GM19328 (cell line): Measurements from ENCODE around the gene EHBP1.

Experiments
- ATAC-seq: cut with Tn5 transposase; IDR thresholded peaks from one replicate; pipeline ENCODE4 v1.9.1; 2021; ENCODE audit warnings: mild to moderate bottlenecking, moderate library complexity; ENCODE audit not compliant: unreplicated experiment

The EHBP1 gene

DNA sequence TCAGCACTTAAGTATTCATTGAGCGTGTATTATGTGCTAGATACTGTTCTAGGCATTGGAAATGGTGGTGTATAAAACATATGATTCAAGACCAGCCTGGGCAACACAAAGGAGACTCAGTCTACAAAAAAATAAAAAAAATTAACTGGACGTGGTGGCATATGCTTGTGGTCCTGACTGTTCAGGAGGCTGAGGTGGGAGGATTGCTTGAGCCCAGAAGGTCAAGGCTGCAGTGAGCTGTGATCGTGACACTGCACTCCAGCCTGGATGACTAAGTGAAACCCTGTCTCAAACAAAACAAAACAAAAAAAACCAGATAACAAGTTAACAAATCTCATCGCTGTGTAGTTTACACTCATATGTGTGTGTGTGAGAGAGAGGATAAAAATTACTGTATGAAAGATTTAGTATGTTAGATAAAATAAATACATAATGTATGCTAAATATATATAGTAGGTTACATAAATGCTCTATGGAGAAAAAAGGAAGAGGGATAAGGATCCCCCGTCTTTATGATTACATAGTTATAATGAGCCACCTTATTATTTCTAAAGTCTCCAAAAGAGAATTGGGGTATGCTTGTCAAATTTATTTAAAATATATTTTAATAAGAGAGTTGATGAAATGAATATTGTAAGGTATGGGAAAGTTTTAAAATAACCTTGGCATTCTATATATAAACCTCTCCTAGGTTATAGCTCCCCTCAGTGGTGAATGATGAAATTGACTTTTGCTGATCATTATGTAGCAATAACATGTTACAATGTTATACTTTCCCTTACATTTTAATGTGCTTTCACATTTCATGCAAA lies 69.2 kb downstream of the EHBP1 start:
- no peak for ATAC-seq

DNA sequence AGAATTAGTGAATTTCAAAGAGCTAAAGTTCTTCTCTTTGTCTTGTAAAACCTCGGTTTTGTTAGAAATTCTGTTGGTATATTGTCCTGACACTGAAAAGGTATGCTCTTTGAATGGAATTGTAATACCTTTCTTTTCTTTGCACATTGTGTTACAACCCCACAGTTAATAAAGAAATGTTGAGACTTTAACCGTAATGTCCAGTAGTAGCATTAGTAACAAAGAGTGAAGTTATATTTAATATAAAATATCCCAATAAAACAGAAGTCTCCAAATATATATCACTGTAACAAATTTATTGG lies 69.8 kb downstream of the EHBP1 start:
- no peak for ATAC-seq

DNA sequence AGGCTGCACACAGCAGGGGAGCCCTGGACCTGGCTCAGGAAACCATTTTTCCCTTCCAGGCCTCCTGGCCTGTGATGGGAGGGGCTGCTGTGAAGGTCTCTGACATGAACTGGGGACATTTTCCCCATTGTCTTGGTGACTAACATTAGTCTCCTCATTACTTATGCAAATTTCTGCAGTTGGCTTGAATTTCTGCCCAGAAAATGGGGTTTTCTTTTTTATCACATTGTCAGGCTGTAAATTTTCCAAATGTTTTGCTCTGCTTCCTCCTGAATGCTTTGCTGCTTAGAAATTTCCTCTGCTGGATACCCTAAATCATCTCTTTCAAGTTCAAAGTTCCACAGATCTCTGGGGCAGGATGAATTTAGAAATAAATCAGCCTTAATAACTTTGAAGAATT lies 78.2 kb downstream of the EHBP1 start:
- ATAC-seq, result no peak

DNA sequence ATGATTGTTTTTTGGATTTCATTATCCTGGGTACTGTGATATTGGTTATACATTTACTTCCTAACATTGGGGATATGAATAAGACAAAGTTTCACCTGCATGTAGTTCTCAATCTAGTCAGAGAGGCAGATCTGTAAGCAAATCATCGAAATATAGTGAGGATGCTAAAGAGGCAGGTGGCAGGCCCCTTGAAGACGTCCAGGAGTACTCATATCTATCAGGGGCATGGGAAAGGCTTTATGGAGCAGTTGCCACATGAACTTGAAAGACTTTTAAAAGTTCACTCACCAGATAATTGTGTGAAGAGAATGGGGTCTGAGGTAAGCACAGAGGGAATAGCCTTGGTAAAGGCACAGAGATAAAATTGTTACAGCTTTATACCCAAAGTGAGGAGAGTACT lies 78.8 kb downstream of the EHBP1 start:
- ATAC-seq, result no peak

DNA sequence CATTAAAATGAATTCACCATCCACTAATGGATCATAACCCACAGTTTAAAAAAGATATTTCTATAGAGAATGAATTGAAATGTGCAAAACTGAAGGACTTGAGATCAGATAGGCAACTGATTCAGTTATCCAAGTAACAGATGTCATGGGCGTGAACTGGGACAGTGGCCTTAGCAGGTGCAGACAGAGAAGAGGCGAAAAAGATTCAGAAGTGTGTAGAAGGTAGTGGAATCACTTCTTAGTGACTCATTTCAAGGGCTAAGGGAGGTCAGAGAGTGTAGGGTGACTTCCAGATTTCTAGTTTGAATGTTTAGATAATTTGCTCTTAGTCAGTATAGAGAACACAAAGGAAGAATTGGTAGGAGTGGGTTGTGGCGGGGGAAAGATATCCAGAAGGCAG lies 79.7 kb downstream of the EHBP1 start:
- ATAC-seq, result no peak

DNA sequence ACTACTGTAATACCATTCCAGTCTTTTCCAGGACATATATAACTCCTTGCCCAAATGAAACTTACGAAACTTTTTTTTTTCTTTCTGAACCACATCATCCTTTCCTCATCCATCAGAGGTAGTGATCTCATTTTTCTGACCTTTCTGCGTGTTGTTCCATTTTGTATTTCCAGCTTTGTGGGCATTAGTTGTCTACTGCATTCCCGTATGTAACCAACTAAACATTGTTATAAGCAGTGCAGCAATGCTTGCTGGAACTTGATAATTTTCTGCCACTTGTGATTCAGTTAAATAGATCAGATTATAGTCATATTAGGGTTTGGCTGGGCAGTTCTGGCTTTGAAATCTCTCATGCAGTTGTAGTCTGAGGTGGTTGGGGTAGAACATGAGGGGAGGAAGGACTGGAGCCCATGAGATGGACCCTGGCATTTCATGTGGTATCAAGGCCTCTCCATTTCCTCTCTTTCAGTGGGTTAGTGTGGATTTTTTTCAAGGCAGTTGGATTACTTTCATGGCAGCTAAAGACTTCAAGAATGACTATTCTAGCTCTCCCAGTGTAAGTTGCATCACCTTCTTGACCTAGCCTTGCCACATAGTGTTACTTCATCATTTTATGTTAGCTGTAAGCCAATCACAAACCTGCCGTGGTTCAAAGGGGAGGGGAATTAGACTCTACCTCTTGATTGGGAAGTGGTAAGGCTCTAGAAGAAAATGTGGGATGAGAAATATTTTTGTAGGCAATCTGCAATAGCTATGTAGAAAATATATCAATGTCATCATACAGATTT lies 80.5 kb downstream of the EHBP1 start:
- no peak for ATAC-seq

DNA sequence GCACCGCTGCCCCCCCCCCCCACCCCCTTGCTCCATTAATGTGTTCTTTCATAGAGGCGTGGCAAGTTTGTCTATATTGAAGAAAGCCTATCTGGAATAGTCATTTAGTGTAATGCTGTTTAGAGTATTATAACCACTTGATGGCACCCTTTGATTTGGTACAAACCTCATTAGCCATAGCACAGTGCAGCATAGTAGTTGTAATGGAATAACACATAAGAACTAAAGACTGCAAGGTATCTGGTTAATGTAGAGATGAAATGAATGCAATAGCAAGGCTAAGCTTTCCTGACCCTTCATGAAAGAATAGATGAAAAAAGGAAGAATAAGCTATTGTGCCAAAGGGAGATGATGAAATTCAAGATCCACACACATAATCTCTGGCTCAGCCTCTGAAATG lies 81.9 kb downstream of the EHBP1 start:
- no peak for ATAC-seq

DNA sequence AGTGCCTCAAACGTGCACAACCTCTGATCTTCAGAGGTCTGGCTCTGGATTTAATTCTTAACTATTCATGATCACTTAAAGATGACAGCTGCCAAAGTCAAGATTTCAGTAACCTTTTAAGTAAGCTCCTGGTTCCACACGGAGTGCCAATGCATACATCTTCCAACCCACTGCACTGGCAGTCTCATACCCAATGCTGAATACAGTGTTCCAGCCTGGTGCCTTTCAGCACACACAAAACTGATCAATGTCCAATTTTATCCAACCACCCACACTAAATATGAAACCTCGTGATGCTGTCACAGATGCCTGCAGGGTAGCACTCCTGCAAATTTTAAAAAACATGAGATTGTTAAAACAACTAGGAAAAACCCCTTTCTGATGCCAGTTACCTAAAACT lies 84.0 kb downstream of the EHBP1 start:
- ATAC-seq, result no peak

DNA sequence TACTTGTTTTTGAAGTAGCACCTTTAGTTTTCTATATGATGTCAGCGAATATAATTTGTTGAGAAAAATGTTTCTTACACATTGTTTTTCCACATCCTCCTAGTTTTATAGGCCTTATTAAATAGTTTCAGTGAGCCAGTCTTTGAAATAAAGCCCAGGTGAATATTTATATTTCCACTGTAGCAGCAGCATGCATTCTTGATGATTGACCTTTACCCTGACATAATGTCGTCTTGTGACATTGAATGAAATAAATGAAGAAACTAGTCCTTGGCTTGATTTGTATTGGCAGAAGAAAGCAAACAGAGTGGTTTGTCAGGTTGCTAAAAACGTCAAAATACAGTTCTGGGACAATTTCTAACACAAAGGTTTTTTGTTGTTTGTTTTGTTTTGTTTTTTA lies 84.4 kb downstream of the EHBP1 start:
- ATAC-seq, result no peak

DNA sequence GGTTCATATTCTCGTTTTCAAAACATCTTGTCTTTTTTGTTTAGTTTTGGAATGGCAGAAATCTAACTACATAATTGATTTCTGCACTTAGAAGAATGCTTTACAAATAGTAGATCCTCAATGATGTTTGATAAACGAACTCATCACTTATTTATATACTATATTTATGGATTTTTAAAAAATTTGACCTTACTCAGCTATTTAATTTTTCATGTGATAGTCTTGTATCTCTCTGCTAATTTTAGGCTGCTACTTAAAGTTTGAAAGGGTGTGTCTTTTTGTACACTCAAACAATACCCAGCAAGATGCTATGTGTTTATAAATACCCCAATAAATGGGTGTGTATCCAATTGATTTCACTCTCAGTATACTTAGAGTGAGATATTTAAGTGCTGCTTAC lies 86.9 kb downstream of the EHBP1 start:
- no peak for ATAC-seq

DNA sequence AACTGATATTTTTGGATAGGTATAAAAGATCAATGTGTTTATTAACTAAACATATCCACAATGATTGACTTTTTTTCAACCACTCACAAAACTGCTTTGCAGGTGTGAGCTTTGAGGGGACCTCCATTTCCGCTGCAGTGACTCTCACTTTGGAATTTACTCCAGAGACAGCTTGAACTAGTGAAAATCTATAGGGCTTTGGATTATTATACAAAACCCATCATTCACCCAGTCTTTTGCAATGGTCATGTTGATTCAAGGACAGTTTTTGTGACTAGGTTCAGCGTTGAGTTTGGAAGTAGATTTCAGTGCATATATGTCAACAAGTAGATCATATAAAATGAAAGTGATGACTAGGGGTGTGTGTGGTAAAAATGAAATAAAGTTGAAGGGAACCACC lies 87.7 kb downstream of the EHBP1 start:
- ATAC-seq, result no peak

DNA sequence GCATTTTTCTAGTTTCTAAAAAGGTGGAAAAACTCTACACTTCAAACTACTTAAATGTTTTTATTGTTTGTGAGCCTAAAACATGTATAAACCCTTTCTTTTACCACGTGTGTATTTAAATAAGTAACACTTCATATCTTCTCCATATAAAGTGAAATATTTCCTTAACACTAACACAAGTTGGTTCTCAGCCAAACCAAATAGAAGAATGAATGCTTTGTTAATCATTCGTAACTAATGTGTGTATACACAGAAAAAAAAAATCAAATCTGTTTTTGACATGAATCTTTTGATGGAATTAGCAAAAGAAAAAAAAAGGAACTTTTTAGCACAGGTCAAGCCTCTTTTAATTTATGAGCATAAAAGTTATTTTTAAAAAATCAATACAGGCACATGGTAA lies 89.3 kb downstream of the EHBP1 start:
- ATAC-seq, result no peak

DNA sequence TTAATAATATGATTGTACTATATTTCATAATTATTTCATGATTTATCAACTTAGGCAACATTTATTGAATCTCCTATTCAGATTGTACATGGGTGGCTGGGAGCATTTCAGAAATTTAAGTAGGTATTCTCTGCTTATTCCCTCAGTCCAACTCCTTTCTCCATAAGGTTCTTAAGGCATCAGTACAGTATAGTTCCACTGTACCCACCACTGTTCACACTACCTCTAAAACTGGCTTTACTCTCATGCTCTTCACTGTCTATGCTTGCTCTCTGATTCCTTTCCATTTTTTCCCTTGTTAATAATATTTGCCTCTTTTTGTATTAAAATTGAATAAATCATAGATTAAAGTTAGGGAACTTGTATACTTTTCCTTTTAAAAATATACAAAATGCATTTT lies 89.8 kb downstream of the EHBP1 start:
- no peak for ATAC-seq

DNA sequence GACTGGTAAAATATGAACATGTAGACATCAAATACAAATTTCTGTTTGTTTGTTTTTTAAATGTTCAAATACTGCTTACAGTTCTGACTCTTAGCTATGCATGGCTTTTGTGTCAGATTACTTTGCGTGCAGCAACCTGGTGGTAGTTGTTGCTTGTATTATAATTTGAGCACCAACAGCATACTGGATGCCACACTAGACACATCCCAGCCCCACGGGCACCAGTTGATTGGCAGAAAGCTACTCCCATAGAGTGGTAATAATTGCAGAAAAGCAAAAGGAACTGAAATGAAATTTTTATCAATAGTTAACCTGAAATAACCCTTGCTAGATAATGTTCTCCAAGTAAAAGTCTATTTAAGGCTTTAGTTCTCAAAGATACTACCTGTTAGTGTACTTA lies 91.6 kb downstream of the EHBP1 start:
- ATAC-seq, result no peak

DNA sequence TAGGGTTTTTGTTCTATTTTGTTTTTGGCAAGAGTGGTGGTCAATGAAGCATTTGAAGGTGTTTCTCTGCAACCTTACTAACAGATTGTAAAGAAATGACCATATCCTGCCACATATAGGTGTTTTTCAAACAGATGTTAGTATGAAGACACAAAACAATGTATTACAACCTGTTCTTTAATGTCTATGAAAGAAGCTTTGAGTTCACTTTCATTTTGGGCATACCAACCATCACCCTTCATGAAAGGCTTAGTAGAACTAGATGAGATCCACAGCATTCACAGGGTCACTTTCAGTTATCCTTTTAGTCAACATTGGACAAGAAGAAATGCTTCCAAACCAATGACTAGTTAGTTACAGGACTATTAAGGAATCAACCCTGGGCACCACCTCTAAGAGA lies 95.1 kb downstream of the EHBP1 start:
- ATAC-seq, result no peak

DNA sequence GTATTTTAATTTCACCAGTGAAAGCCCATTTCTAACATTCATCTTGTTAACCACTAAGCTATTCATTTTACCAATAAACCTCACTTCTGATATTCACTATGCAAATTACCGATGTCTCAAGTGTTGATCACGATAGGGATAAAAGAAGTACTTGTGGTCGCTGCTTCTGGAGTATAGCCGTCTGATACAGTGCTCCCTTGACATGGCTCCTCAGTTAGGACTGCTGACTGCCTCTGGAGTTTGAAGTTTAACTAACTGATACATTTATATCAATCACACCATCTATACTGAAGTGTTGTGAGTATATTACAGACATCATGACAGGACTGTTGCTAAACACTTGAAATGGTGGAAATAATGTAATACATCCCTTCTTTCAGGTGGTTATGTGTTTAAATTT lies 95.6 kb downstream of the EHBP1 start:
- ATAC-seq, result no peak

DNA sequence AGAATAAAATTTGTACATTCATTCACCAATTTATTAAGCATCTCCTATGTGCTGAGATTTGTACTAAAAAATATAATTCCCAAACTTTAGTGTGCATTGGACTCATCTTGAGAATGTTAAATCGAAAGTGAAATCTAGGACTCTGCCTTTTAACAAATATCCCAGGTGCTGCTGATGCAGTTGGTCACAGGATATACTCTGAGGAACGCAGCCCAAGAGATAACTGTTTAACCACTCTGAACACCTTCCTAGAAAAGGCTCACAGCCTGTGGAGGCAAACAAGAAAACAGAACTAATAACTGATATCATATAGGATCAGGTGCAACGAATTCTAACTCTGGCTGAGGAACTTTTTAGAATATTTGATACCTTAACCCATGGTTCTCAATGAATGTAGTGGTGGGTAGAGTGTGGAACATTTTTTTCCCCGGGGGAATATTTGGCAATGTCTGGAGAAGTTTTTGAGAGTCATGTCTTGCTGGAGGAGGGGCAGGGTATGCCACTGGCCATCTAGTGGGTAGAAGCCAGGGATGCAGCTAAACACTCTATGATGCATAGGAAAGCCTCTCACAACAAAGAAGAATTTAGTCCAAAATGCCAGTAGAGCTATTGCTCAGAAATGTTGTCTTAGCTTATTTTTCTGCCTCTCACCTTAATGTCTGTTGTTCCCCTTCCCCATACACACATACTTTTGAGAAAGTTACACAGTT lies 96.5 kb downstream of the EHBP1 start:
- ATAC-seq, result no peak

DNA sequence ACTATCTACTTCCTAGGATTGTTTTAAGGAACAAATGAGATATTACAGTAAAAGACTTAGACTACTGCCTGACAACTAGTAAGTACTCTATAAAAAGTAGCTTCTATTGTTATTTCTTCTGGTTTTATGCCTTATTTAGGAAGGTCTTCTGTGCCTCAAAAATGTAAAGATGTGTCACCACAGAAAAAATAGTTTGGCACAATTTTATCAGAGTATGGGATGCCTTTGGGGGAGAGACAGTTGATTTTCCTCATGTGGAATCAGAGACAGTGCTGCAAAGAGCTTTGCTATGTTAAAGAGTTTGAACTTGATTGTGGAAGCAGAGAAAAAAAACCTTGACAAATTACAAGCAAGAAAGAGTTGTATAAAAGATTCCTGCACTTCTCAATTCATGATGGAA lies 98.4 kb downstream of the EHBP1 start:
- no peak for ATAC-seq

DNA sequence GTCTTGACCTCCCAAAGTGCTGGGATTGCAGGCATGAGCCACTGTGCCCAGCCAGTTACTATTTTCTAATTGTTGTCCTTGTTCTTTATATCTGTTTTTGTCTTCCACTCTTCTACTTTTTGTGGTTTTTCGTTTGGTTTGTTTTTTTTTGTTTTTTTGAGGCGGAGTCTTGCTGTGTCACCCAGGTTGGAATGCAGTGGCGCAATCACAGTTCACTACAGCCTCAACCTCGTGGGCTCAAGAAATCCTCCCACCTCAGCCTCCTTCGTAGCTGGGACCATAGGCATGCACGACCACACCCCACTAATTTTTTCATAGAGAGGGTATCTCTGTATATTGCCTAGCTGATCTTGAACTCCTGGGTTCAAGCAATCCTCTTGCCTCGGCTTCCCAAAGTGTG lies 100.7 kb downstream of the EHBP1 start:
- no peak for ATAC-seq

DNA sequence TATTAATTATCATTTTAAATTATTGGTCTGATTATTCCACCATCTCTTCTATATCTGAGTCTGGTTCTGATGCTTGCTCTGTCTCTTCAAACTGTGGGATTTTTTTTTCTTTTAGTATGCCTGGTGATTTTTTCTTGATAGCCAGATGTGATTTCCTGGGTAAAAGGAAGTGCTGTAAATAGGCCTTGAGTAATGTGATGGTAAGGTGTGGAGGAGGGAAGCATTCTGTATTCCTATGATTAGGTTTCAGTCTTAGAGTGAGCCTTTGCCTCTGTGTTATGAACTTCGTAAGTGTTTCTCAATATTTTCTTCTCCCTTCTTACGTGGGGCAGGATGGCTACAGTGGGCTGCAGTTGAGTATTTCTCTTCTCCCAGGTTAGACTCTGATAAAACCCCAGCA lies 103.0 kb downstream of the EHBP1 start:
- ATAC-seq, result no peak

DNA sequence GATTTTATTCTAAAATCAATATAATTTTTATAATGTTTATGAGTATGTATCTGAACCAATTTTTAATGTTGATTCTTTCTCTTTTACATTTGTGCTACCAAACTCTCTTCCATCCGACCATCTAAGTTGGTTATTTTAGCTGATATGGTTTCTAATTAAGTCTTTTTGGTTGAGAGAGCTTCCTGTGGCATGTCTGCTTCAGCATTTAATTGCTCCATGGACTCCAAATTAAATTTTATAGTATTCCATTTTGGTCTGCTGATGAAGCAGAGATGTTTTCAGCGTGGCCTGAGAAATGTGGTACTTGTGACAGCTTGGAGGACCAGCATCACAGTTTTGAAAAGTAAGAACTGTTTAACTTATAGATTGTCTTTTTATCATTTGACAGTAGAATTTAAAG lies 105.6 kb downstream of the EHBP1 start:
- ATAC-seq, result no peak

DNA sequence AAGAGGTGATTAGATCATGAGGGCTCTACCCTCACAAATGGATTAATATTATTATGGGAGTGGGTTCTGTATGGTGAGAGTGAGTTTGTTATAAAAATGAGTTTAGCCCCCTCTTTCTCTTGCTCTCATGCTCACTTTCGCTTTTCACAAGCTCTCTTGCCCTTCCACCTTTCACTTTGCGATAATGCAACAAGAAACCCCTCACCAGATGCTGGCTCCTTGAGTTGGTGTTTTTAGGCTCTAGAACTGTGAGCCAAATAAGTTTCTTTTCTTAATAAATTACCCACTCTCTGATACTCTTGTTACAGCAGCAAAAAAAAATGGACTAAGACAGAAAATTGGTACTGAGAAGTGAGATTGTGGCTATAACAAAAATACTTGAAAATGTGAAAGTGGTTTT lies 106.5 kb downstream of the EHBP1 start:
- no peak for ATAC-seq
